ENCODE data around the gene PHF21A.

DNA sequence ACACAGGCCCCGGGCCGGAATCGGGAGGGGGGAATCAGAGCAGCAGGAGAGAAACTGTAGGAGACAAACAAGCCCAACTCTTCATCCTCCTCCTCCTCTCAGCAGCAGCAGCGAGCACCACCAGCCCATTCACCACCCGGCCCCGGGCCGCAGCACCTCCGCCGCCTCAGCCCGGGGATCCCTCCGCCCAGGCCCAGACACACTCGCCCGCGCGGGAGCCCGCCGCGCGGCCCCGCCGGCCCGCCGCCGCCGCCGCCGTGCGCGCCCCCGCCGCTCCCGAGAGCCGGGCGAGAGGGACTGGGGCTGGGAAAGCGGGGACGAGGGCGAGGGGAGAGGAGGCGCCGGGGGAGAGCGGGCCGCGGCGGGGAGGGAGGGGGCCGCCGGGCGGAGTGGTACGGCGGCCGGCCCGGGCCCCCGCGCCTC is at the start of gene PHF21A:
- TF ChIP-seq, protein P1, sequence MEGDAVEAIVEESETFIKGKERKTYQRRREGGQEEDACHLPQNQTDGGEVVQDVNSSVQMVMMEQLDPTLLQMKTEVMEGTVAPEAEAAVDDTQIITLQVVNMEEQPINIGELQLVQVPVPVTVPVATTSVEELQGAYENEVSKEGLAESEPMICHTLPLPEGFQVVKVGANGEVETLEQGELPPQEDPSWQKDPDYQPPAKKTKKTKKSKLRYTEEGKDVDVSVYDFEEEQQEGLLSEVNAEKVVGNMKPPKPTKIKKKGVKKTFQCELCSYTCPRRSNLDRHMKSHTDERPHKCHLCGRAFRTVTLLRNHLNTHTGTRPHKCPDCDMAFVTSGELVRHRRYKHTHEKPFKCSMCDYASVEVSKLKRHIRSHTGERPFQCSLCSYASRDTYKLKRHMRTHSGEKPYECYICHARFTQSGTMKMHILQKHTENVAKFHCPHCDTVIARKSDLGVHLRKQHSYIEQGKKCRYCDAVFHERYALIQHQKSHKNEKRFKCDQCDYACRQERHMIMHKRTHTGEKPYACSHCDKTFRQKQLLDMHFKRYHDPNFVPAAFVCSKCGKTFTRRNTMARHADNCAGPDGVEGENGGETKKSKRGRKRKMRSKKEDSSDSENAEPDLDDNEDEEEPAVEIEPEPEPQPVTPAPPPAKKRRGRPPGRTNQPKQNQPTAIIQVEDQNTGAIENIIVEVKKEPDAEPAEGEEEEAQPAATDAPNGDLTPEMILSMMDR (conservative IDR thresholded peaks at IDR 0.05; ENCODE audit: low read depth, low read length), result no peak
- TF ChIP-seq EZH2phosphoT487 (IDR thresholded peaks at IDR 0.05; ENCODE audit: borderline replicate concordance, low read length) (no peak), EZH2 (IDR thresholded peaks at IDR 0.05; ENCODE audit: low read length, unreplicated experiment) (no peak)
